SHP77 (cell line): Measurements from ENCODE around the gene SNX3.
A peak's percentile ranks its signal among the peaks of the same experiment; 100 is the strongest.
"Not testable (repeated sequence)": the region's sequence is repeated elsewhere in the genome, so short reads cannot be mapped to it uniquely, and the experiment has no call there.

Source experiments
- DNase-seq, 2 experiments: peaks; one replicate each; lab custom pipeline; 2025; lab: John Stamatoyannopoulos, UW

The SNX3 gene

DNA sequence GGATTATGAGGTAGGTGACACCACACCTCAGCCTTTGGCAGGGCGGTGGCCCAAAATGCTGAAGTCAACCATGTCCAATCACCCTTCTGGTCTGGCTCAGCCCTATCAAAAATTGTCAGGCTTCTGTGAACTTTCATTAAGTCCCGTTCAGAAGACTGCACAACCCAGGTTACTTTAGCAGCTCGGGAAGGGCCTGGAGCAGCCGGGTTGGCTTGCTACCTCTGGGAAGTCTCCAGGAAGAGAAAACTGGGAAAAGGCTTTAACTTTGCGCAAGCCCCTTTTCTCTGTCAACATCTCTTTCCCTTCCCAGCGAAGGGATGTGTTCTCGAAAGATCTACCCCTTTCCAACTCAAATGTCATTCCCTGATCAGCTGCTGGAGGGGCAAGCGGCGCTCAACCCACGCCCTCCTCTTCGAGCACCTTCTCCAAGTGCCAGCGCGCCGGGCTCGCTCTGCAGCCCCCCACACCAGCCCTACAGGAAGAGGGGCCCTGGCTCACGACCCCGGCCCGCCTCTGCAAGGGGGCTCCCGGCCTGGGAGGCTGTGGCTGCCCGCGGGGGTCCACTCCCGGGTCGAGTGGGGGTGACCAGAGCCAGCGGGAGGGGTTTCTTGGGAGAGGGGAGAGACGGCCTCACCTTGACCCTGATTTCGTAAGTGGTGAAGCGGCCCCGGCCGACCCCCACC, 573 bp downstream of the SNX3 start:
- DNase-seq, result peak in 1 of 2 experiments; percentile 27

DNA sequence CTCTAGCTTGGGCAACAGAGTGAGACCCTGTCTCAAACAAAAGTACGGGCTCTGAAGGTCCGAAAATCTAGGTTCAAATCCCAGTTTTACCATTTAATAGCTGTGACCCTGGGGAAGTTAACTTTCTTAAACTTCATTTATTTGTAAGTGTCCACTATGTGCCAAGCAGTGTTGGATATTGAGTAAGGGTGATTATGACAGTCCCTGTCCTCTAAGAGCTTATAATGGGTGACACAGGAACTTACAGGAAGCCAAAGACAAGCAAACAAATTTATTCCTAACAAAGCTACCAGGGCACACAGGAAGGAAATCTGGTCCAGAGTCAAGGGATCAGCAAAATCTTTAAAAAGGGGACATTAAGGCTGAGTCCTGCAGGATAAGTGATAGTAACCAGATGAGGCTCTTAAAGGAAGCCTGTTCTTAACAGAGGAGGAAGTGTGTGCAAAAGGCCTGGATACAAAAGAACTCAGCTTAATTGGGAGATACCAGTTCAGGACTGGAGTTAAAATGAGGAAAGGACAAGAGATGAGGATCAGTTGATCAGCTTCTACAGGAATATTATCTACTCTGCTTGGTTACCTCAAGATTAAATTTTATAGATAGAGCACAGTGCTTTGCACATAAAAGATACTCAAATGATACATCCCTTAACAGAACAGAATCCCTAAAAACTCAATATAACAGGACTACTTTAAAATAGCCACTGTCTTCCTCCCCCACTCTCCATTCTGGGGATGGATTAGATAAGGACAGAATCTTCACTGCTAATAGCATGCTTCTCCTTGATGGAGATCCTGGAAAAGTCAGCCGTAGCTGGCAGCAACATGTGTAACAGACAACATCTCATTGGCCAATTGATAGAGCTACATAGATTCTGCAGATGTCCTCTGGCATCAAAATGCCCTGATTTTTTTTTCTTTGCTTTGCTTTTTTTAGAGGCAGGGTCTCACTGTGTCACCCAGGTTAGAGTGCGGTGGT, 6.1 kb downstream of the SNX3 start:
- no peak for DNase-seq

DNA sequence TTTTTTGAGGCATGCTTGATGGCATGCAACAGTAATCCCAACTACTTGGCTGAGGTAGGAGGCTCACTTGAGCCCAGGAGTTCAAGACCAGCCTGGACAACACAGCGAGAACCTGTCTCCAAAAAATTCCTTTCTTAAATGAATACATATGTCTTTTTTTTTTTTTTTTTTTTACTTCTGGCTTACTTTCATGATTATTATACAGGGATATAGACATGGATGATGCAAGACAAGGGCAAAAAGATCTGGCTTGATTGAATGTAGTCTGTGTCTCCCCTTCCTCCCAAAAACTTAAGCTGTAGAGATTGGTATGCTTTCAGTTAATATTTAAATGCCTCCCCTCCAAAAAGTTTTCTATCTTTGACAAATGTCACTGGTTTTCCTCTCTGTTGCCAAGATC, 7.6 kb downstream of the SNX3 start:
- DNase-seq, result no peak

DNA sequence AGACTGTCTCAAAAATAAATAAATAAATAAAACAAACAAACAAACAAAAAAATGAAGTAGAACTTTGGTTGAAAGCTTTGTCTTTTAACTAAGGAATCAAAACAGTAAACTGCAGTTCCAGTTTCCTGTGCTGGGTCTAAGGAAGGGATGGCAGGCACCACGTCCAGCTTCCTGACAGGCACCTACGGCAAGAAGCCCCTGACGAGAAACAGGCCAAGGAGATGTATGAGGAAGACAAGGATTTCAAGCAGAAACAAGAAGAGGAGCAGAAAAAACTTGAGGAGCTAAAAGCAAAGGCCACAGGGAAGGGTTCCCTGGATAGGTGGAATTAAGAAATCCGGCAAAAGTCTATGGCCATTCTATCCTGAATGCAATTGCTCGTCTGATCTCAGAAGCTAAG, 8.8 kb downstream of the SNX3 start:
- DNase-seq, result no peak

DNA sequence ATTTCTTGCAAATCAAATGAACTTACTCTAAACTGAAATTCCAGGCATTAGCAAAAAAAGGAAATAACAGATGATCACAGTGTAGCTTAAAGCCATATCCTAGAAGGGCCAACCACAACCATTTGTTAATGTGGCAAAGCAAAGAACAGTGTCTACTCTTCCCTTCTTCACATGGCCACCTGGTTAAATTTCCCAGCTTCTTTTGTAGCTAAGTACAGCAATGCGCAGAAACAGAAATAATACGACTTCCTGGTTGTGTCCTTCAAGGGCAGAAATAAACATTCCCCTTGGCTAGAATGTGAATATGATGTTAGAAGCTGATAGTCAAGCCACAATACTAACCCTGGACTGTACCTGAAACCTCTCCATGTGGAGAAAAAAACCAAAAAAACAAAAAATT, 9.6 kb downstream of the SNX3 start:
- no peak for DNase-seq

DNA sequence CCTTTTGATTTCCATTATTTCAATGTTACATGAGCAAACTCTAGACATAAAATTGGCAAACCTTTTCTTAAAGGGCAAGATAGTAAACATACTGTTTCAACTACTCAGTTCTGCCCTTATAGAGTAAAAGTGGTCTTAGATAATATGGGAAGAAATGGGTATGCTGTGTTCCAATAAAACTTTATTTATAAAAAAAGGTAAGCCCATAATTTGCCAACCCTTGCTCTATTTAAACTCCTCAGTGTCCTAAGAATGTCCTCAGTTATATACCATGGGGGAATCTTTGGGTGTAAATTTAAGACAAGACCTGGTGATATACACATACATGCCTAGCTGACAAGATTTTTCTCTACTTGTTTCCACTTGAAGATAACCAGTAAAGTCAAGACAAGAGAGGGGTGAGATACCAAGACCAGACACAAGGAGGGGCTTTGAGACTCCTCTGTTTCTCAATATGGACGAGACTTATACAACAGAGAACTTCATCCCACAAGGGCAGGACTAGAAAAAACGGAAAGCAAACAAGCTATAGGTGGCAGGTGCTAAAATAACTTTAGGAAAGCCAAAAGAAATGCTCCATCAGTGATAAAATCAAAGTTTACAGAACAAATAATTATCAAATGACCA, 10.5 kb downstream of the SNX3 start:
- no peak for DNase-seq

DNA sequence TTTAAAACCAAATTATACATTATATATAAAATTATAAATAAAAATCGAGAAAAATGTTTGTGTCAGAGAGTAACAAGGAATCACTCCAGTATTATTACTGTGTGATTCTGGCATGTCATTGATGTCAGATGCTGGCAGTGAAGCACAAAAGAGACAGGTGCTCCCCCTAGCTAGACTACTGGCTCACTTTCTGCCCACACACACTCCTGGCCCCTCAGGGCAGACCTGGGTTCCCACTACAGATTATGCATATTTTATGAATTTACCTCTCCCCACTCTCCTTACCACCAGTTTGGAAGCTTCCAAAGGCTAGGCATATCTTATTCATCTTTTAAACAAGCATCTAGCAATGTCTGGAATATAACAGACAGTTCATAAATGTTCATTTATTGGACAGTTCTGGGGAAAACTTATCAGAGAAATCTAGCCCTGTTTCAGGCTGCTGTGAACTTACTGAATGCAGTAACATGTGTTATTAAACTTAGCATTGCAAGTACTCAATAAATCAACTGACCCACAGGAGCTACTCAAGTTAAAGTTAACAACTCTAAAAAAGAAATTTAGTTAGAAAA, 12.8 kb downstream of the SNX3 start:
- no peak for DNase-seq

DNA sequence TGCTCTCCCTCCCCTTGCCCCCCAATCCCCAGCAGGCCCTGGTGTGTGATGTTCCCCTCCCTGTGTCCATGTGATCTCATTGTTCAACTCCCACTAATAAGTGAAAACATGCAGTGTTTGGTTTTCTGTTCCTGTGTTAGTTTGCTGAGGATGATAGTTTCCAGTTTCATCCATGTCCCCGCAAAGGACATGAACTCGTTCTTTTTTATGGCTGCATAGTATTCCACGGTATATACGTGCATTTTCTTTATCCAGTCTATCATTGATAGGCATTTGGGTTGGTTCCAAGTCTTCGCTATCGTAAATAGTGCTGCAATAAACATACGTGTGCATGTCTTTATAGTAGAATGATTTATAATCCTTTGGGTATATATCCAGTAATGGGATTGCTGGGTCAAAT, 15.7 kb downstream of the SNX3 start:
- DNase-seq, result not testable (repeated sequence)

DNA sequence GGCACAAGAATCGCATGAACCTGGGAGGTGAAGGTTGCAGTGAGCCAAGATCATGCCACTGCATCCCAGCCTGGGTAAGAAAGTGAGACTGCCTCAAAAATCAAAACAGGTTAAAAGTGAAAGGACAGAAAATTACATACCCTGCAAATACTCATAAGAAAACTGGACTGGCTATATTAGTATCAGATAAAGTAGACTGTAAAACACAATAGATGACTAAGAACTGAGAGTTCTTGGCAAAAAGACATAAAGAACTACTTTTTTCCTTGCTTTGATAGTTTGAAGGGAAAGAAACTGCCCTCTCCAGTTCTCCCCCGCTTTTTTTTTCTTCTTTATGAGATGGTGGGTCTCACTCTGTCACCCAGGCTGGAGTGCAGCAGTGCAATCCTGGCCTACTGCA, 17.0 kb downstream of the SNX3 start:
- no peak for DNase-seq

DNA sequence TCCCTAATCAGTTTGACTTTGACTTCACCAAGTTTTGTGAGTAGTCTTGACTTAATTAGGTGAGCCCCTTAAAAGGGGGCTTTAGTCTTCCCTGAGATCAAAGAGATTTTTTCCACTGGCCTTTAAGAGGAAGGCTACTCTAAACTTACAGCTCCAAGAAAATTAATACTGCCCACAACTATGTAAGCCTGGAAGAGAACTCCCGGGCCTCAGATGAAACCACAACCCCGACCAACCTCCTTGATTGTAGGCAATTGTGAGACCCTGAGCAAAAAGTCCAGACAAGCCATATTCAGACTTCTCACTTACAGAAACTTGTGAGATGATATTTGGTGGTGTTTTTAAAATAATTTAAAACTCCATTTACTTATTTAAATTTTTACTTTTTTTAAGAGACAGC, 18.1 kb downstream of the SNX3 start:
- DNase-seq, result no peak

DNA sequence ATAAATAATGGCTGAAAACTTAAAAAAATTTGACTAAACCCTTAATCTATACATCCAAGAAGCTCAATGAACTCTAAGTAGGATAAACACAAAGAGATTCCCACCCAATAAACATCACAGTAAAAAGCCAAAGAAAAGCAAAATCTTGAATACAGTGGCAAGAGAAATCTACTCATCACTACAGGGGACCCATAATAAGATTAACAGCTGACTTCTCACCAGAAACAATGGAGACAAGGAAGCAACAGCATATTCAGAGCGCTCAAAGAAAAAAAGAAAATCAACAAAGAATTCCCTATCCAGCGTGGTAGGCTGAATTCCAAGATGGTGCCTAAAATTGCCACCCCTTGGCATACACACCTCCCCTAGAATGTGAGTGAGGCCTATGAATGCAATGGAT, 18.6 kb downstream of the SNX3 start:
- DNase-seq, result no peak

DNA sequence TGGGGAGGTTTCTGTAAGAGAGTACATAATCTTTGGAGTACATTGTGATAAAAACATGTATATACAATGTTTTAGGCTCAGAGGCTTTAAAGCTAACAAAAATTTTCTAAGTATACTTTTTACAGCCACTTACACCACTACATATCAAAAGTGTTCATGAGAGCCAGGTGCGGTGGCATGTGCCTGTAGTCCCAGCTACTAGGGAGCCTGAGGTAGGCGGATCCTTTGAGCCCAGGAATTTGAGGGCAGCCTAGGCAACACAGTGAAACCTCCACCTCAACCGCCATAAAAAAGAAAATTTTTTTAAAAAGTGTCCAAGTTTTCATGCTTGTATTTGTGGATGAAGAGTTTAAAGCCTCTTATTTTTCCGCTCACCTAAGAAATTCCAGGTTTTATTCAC, 22.5 kb downstream of the SNX3 start:
- DNase-seq, result no peak

DNA sequence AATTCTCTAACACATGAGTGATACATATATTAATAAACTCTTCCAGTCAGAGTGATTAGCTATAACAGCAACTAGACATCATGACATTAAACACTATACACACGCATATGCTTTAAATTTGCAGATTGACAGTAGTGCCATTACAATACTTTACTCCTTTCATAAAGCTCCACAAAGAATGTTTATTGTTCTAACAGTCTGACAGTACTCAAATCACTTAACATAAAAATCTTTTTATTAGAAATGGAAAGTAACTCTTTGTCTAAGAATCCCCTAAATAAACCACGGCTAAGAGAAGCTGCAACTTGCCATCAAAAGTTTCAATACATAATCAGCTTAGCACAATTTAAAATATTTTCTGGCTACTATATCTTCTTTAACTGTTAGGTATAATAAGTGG, 24.0 kb downstream of the SNX3 start:
- DNase-seq, result no peak

DNA sequence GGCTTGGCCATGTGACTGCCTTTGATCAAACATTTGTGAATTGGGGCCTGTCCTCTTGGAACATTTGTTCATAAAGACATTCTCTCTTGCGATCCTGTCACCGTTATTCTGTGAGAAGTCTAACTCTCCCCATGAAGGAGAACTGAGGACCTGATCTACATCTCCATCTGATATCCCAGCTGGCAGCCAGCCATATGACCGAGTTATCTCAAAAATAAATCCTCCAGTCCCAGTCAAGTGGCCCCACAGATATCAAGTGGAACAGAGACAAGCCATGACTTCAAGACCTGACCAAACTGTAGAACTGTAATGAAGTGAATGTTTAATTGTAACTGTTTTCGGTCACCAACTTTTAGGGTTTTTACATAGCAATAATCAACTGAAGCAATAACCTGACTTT, 25.7 kb downstream of the SNX3 start:
- DNase-seq, result no peak

DNA sequence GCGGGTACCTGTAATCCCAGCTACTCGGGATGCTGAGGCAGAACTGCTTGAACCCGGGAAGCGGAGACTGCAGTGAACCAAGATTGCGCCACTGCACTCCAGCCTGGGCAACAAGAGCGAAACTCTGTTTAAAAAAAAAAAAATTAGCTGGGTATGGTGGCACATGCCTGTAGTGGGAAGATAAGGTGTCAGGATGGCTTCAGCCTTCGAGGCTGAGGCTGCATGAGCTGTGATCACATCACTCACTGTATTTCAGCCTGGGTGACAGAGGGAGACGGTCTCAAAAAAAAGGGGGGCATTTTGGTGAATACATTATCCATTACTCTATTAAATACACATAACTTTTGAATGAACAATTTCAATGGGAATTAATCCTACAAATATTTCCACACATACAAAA, 32.4 kb downstream of the SNX3 start:
- DNase-seq, result no peak

DNA sequence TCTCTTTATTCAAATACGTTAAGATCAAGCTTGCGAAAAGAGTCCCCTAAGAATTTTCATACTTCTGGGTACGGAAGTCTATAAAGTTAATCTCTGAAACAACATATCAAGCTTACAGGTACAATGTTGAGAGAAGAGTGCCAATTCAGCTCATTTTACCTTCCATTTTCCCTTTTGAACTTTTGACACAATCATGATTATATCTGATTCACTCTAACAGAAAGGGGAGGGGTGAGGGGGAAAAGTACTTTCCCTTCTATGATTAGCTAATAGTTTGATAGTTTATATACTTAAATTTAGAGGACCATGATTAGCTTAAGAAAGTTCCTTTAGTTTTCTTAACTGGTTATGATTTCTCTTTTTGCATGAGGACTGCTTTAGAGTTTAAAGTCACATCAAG, 33.5 kb downstream of the SNX3 start:
- no peak for DNase-seq

DNA sequence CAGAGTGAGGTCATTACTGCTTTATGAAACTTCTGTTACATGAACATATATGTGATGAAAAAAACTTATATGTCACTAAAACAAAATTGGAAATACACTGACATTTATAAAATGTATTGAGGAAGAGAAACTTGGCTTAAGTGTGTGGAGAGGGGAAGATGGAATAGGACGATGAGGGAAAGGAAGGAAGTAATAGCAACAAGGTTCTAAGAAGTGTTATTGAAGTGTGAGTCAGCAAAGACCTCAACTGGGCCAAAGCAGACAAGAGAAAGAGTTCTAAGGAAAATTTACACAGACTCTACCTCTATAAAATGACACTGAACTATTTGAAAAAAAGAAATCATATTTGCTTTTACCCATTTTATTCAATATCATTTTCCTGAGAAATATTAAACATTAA, 38.3 kb downstream of the SNX3 start:
- DNase-seq, result no peak

DNA sequence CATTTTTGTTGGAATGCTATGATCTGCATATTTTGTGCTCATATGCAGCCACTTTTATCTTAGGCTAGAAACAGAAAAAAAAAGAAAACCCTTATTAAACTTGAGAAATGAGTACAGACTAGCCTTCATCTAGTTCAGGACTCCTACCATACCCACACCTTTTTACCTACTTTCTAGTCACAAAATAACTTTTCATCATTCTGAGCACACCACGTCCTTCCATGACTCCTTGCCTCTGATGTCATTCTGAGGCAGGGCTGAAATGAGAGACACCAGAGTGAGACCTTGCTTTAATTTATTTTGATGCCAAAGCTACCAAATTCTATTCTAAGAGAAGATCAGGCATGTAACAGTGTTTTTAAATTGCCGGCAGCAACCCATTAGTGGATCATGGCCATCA, 38.8 kb downstream of the SNX3 start:
- DNase-seq, result no peak

DNA sequence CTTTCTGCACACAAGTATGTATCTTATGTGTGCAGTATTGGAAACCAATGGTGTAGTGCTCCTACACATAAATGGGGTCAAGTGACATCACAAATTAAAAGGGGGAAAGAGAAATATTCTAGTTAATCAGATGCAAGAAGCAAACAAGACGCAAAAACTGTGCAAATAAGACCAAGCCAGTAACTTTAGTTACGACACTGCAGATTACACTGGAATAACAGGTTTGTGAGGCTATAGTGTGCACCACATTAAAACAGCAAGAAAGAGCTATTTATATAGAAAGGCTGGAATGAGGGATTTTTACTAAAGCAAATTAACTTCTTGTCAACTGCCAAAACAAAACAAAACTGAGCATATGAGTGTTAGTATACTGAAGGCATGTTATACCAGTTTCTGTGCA, 49.2 kb downstream of the SNX3 start:
- no peak for DNase-seq

DNA sequence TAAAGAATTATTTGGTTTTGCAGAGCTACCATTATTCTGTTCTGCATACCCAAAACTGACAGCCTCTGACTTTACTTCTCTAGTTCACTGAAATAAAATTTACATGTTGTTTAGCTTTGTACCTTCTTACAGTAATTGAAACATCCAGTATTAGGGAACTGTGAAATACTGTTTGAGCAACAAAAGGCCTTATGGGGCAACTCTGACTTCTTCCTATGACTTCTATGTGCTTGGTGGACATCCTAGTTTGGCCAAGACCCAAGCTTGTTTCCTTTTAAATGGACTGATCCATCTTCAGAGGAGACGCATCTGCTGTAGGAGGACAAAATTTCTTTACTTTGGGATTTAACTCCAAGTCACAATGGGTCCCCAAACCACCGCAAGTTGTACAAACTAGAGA, 50.3 kb downstream of the SNX3 start:
- DNase-seq, result no peak

DNA sequence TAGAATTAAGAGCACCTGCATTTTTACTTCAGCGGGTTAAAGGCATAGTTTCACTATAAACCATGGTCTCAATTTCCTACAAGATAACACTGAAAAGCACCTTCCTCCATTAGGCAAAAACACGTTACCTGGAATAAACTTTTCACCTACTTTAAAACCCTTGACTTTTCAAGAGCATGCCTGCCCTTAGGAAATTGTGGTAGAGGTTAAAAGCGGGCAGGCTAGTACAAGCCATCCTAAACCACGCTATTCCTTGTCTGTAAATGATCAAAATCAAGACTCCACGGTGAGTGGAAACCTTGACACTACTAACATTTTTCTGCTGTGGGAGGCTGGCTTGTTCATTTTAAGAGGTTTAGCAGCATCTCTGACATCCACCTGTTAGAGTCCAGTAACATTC, 51.1 kb downstream of the SNX3 start:
- no peak for DNase-seq

DNA sequence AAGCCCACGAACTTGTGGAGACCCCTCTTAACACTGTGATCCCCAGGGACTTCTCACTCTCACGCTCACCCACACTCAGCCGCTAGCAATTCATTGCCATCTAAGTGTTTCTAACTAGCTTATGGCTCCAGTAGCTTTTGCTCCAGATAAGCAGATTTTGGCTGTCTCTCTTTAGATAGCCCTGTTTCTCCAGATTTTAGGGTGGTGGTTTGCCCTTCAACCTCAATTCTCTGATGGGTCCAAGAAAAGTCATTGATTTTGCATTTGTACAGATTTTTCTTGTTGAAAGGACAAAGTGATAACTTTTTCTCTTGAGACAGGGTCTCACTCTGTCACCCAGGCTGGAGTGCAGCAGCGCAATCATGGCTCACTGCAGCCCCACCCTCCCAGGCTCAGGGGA, 53.8 kb downstream of the SNX3 start:
- DNase-seq, result no peak
